Suppressor macrophage treated with lipopolysaccharide for 1 hour (primary cell): ENCODE measurements around the gene AMBRA1.

Experiments used
- DNase-seq, 3 donors: peaks; one replicate each; pipeline ENCODE4 v3.0.0-alpha.2; 2020 to 2022

Gene AMBRA1

DNA sequence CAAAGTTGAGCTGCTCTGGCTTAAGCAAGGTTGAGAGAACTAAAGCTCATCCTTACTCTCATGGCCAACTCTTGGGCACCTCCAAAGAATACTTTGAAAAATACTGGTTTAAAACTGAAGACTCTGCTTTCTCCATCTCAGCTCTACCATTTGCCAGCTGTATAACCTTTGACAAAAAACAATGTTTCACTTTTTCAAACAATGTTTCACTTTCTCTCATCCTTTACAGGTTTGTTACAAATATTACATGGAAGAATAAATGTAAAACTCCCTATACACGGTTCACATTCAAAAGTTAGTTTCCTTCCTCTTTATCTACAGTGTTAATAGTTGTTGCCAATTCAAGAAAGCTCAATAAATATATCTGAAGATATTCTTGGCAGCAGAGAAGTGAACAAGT is 19.2 kb downstream of the AMBRA1 start:
- no peak for DNase-seq

DNA sequence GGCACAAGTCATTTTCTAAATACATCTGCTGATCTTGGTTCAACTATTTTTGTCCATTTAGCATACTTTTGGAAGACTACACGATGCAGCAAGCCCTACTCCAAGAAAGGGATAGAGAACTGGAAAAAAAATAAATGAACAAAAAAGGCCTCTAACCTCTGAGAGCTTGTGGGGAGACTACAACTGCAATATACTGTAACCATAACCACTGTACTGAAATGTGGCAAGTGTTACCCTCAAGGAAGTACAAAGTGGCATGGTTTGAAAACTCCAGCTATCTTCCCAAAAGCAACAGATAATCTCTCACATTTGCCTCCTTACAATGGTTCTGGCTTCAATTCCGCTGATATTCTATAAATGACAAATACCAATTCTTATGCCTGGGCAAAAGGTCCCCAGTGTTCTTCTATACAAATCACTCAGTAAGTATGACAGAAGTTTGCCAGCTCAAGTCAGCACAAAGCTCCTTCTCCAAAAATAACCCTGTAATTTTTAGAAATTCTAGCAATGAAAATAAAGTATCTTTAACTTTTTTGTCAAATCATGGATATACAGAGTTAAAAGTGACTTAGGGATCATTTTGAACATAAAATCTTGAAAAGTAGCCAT is 22.9 kb downstream of the AMBRA1 start:
- DNase-seq = no peak

DNA sequence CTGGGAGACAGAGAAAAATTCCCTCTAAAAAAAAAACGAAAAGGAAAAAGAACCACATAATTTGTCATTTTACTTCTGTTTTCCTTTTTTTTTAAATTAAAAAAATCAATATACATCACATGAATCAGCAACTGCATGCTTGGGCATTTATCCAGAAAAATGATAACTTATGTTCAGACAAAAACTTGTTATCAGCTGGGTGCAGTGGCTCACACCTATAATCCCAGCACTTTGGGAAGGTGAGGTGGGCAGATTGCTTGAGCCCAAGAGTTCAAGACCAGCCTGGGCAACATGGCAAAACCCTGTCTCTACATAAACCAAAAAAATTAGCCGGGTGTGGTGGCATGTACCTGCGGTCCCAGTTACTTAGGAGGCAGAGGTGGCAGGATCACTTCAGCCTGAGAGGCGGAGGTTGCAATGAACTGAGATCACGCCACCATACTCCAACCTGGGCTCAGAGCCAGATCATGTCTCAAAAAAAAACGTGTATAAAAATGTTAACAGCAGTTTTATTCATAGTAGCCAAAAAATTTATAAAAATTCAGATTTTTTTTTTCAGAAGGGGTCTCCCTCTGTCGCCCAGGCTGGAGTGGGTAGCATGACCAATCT is 28.5 kb downstream of the AMBRA1 start:
- peak in 1 of 3 donors; percentile 10 for DNase-seq

DNA sequence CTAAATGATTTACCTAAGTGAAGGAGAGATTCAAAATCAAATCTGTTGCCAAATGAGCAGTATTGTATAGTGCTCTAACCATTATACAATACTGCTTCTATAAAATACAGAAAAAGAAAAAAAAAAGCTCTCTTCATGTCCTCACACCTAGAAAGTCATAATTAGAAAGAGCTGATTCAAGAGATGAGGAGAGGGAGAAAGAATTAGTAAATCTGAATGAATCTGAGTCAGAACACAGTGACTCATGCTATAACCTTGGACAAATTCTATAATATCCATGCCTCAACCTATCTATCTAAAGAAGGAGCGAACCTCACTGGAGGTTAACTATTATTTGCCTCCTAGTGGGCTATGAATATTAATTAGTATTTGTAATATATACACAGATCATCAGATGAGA is 29.4 kb downstream of the AMBRA1 start:
- DNase-seq = peak in 1 of 3 donors; percentile 21

DNA sequence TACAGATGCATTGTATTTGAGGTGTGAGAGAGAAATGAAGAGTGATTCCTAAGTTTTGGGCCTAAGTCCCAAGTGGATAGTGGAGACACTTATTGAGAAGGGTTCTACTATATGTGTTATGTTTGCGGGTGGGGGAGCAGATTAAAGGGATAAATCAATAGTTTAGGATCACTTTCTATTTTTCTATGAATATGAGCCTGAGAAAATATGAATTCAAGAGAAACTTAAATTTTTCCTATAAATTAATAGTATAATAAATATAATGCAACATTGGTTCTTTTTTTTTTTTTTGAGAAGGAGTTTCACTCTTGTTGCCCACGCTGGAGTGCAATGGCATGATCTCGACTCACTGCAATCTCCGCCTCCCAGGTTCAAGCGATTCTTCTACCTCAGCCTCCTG is 31.3 kb downstream of the AMBRA1 start:
- DNase-seq = no peak

DNA sequence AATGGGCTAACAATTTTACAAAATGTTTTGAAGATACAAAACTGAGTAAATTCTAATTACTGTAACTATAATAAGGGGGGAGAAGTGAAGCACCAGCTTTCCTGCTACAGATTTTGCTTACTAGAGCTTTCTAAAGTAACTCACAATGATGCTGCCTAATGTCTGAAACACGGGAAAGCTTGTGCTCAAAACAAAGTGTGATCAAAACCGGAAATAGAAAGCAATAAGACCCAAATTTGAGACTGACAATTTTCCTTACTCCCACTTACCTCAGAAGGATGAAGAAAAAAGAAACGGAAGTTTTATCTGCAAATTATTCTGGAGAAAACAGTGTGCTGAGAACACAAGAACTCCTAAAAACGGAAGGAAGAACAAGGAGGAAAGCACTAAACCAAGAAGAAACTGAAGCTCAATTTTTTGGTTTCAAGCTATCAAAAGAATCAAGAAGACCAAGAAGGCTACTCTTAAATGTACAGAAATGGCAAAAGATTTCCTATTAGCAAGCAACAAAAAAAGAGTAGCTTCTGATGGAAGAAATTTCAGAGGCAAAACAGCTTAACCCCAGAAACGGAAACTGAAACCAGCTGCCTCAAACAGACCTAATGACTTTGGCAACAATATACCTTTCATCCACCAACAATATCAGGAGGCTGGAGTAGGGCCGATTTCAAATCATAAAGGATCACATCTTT is 33.4 kb downstream of the AMBRA1 start:
- peak; percentile 47 to 49 (median 48) for DNase-seq

DNA sequence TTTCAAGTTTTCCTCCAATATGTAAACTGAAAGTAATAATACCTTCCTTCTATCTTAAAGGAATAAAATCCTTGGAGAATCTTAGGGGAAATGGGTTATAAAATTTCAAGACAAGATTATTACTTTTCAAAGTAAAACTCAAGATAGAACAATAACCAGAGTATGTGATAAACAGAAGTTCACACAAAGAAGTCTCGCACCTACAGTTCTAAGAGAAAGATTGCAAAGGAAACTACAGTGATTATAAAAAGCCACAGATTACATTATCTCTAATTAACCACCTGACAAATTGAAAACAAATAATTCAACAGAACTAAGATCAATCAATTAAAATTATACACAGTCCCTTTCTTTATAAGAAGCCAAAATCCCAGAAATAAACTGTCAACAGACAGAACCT is 34.0 kb downstream of the AMBRA1 start:
- DNase-seq = no peak

DNA sequence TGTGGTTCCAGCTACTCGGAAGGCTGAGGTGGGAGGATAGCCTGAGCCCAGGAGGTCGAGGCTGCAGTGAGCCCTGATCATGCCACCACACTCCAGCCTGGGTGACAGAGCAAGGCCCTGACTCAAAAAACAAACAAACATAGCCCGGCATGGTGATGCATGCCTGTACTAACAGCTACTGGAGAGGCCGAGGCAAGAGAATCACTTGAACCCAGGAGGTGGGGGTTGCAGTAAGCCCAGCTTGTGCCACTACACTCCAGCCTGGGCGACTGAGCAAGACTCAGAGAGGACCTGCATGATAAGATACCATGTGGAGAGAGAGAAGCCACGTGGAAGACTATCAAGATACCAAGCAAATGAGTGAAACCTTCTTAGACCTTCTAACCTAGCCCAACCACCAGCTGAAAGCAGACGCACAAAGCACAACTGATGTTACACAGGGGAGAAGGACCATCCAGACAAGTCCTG is 36.1 kb downstream of the AMBRA1 start:
- no peak for DNase-seq

DNA sequence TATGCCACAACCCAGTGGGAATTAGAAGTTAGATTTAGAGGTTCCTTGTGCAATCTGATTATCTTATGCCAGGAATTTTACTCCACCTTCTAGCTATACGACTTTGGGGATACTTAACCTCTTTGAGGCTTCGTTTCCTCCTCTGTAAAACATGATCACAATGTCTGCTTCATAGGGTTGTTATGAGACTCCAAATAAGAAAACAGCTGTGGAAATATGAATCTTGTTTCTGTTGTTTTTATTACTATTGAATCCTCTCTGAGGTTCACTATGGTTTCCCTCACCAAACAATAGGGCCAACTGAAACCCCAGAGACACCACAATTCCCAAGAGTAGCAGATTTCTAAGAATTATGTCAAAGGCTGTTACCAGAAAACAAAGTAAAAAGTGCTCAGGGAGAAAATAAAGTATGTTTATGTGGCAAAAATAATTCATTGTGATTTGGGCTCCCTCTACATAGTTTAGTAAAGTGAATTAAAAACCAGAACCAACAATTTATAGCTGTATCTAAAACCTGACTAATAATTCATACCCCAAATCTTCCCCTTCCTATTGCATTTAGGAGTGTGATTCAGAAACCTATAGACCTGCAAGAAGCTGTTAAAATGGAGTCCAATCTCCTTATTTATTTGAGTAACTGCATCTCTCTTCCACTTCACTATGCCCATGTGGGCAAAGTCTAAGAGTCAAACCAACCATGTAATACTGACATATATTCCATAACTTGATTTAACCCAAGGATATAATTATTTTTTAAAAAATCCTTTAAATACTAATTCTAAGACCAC is 38.4 kb downstream of the AMBRA1 start:
- no peak for DNase-seq

DNA sequence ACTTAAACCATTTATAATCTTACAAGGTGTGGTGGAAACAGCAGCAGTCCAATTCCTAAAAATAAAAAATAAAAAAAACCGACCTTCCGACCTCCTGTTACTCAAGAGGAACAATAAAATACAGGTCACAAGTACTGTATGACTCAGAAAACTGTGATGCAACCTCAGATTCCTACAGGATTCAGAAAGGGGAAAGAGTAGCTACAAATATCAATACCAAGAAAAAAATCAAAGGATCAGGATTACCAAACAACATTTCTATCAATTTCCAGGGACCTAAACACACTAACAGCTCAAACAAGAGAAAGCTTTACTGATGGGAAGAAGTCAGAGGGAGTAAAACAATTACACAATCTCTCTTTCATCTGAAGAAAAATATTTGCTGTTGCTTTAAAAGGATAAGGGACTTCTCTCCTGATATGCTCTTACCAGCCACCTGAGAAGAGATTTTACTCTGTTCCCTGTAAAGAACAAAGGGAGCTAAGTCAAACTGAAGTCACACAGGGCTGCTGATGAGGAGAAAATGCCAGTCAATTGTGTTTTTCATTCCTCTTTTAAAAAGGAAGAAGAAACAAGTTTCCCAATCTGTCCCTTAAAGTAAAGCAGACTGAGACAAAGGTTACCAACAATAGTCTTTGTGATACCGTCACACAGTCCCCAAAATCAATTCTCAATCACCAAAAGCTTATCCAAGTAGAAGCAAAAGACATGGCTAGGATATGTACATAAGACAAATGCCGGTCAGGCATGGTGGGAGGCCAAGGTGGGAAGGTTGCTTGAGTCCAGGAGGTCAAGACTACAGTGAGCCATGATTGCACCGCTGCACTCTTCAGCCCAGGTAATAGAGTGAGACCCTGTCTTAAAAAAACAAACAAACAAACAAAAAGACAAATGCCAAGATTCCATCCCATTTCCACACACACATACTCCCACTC is 39.3 kb downstream of the AMBRA1 start:
- peak; percentile 58 to 73 (median 70) for DNase-seq

DNA sequence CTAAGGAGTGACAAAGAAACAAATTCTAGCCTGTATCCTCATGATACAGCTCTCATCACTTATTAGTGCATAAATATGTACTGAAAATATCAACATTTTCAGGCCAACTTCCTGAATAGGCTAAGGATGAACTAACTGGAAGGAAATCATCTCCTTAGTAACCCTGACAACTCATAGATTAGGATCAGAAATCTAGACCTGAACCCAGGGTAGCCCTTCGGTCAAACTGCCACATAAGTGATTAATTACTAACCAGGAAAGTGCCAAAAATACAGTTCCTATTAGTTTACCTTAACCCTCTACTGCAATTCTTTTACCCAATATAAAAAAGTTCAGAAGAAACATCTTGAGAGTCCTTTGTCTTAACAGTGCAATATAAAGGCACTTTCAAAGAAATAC is 40.0 kb downstream of the AMBRA1 start:
- no peak for DNase-seq

DNA sequence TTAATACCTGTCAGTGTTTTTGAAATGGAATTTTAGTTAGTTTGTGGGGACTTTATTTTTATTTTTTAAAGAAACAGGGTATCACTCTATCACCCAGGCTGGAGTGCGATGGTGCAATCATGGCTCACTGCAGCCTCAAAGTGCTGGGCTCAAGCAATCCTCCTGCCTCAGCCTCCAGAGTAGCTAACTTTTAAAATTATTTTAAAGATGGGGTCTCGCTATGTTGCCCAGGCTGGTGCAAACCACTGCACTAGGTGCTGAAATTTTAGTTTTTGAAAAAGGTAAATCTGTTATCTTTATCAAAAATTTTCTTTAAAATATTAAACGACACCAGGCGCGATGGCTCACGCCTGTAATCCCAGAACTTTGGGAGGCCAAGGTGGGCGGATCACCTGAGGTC is 42.6 kb downstream of the AMBRA1 start:
- no peak for DNase-seq

DNA sequence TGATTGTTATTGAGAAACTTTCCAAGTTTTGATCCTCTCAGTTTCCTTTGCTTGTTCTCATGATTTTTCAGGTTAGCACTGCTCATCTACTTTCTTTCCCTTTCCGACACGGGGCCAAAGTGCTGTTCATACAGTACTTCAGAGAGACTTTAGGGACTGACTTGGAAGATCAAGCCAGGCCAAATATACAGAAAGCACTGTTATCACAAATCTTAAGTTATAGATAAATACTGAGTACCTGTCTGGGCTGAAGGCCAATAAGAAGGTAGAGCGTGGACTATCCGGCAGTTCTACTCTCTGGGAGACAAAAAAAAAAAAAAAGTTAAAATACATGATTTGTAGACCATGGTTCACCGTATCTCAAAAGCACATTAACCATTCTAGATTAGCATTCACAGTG is 46.2 kb downstream of the AMBRA1 start:
- no peak for DNase-seq

DNA sequence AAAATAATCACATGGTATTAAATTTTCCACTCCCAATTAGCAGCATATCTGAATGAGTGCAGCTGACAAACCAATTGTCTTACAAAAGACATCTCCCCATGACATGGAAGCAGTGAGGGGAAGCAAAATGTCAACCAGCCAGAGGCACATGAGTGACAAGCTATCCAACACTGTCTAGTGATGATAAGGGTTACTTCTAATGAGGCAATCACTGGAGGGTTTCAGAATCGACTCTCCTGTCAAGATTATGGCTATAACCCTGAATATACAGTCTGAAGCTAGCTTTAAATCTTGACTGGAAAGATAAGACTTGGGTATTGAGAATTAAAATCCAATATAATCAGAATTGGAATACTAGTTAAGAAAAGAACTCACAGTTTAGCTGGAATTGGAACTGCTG is 50.3 kb downstream of the AMBRA1 start:
- DNase-seq = no peak

DNA sequence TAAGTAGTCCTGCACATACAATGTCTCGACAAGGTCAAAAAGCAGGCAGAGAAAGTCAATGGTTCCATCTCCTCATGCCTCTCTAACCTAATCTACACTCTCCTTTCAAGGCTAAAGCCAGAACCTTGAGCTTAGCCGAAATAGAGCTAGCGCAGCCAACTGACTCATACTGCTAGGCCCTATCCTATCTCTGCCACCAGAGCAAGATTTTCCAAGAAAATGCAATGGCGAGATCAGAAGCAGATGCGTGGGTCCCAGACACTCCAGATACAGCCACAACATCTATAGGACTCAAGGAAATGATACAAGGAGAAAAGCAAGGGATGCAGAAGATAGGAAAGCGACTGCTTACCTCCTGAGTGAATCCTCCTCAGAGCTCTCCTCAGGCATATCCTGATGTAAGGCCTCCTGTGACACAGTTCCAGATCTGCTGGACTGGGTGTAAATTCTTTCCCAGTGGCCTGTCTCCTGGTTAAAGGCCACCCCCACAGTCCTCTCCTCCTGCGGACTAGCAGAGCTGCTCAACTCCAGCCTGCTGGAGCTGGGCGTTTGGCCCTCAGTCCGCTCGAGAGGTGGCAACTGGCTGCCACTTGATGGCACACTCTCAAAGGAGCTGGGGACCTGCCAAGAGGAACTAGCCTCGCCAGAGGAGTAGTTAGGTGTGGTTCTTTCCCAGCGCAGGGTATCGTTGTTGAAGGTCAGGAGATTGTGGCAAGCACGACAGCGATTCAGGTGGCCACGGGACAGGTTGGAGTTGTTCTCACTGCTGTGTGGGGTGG is 52.0 kb downstream of the AMBRA1 start:
- no peak for DNase-seq

DNA sequence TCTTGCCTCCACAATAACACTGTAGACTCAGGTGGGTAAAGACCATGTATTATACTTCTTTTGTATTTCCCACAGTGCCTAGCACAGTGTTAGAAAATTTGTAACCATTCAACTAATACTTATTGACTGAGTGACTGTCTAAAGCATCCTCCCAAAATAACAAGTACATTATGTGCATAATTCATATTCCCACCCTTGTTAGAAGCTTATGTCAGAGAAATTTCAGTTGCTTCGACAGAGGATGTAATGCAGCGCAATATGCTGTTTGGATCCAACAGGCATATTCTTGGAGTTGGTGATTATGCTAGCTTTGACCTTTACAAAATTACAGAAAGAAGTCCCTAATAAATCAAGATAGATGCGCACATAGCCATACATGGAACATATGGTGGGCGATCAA is 53.0 kb downstream of the AMBRA1 start:
- no peak for DNase-seq

DNA sequence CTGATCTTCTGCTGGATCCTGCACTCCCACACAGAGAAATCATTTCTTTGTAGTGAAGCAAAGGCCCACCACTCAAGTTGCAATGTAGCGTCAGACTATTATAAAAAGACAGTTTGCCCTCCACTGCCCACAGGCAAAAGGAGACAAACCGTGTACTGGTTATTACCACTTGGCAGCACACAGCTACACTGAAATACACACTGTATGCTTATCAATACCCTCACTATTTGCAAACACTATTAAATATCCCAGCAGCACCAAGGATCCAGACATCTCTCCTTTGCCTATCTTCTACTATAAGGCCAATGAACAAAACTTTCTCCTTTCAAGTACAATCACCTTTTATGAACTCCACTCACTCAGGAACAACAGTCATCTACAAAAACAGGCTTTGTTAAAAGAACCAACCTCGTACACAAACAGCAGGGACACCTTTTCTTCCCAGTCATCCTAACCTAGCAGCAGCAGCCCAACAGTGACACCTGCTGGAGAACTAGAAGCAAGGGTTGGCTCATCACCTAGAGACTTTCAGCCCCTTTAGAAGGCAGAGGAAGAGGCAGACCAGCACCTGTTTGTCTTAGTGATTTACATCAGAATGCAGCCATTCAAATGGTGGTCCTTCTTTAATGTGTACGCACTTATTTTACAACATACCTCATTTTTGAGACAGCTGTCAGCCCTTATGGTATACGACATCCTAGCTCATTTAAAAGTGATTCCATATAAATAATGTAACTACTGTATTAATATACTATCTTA is 56.1 kb downstream of the AMBRA1 start:
- DNase-seq = peak; percentile 71 to 76 (median 72)

DNA sequence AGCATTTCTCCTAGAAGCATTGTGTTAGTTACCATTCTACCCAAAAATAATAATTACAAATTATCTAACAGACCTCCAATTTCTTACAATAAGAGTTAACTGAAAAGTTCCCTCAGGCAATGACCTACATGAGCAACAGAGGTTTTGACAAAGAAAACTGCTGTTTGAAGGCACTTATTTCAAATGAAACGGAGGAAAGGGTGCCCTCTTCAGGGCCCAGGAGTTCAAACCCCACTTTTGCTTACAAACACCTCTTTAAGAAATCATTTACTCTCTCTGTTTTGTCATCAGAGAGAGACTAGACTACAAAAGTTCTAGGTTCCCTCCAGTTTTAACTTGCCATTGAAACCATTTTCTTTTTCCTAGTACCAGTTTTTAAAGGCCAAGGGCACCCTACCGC is 56.7 kb downstream of the AMBRA1 start:
- no peak for DNase-seq

DNA sequence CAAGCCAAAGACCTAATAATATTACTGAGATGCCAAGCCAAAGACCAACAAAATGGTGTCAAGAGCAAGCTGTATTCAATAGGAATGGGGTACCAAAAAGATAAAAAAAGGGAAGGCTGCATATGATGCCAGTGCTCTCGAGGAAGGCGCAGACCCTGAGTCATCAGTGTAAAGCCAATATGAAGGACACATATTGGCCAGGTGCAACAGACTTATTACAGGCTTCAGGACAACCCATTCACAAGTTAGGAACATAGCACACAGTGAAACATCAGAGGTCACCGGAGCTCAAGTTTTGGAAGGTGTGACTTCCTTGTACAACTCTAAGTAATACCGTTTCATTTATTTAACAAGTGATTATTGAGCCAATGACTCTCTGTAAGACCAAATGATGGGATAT is 58.1 kb downstream of the AMBRA1 start:
- DNase-seq = no peak

DNA sequence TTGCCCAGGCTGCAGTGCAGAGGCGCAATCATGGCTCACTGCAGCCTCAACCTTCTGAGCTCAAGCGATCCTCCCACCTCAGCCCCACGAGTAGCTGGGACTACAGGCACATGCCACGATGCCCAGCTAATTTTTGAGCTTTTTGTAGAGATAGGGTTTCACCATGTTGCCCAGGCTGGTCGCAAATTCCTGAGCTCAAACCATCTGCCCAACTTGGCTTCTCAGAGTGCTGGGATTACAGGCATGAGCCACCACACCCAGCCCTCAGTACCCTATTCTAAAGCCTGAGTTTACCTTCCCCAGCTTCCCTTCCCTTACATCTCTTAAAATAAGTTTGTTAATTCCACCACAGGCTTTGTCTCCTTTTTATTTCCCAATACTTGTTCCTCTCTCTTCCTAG is 59.1 kb downstream of the AMBRA1 start:
- DNase-seq = no peak
